Measurements from ENCODE around the gene AHCYL2.
"Not testable (repeated sequence)": the region's sequence is repeated elsewhere in the genome, so short reads cannot be mapped to it uniquely, and the experiment has no call there.

AHCYL2 gene

DNA sequence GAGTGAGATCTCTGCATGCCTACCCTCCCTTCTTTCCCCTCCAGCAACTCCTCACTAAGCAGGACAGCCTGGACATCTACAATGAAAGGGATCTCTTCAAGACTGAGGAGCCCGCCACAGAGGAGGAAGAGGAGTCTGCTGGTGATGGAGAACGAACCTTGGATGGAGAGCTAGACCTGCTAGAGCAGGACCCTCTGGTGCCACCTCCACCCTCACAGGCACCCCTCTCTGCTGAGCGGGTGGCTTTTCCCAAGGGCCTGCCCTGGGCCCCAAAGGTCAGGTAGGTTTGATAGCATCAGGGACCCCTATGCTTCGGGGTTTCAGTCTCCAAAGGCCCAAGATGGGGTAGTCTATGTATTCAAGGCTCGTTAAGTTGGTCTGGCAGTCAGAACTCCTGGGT, 233.3 kb downstream of the AHCYL2 start:
- no peak for DNase-seq

DNA sequence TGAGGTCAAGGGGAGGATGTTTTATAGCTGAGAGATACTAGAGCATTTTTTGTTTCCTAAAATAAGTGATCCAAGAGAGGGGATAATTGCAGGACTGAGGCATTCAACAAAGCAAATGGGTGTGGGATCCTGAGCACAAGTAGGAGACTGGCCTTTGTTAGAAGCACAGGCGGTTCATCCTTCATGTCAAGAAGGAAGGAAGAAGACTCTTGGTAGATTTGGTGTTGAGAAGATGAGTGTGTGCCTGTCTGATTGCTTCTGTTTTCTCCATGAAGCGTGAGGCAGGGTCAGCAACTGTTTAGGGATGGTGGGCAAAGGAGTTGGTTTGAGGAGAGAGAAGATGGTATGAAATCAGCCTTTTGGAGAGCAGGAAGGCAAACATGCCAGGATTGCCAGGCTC, 237.0 kb downstream of the AHCYL2 start:
- no peak for DNase-seq

DNA sequence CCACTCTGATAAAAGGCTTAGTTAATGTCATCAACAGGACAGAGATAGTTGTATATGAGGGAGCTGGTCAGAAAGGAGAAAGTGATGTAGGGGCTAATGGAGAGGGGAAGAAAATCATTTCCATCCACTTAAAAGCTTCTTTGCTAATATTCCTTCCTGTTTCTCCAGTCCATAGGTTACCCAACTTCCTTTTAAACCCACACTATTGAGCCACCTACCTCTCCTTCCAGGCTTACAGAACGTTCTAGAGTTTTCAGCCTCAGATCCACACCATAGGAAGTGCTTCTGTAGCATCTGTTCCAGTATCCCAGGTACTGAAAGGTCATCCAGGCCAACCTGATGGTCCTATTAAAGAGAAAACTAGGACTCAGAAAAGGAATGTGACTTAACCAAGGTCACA, 237.6 kb downstream of the AHCYL2 start:
- peak; percentile 65 to 72 for DNase-seq

DNA sequence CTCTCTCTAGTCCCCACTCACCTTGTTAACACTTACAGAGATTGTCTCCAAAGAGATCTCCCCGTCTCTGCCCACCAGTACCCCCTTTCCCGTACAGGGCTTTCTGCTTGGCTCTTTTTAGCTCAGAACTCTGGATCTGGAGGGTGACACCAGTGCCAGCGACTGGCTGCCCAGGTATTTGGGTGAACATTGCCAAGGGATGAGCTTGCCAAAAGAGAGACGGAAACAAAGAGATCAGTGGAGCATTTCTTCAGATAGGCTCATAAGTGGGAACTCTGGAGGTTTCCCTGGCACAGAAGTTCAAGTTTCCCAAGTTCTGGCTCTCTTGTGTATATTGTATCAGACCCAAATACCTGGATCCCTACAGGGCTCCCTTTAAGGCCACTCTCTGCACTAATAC, 239.4 kb downstream of the AHCYL2 start:
- DNase-seq: no peak

DNA sequence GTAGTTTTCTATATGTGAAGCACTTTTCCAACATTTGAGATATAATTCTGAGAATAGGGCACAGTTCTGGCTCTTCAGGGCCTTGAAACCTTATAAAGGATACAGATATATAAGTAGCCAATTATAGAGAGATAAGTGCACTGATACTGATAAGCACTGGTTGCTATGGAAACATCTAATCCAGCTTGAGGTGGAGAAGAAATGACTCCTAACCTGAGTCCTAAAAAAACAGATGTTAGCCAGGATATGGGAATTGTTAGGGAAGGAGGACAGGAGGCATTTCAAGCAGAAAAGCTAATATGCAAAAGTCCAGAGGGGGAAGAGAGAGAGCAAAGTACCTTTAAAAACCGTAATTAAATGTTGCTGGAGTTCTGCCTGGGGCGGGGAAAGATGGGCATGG, 240.2 kb downstream of the AHCYL2 start:
- DNase-seq: no peak

DNA sequence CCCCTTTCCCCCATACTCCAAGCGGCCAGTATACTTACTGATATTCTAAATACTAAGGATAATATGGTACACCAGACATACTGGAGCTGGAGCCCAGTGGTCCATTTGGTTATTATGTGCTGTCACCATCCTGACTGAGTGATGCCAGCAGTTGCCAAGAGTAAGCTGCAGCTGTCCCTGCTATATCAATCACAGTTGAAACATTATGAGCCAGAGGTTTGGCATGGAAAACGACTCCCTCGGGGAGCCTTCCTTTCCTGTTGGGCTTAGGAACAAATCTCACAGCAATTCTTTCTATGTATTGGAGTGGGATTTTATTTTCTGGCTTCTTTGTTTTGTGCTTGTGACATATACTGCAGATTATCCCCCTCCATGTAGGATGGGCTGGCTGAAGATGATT, 242.0 kb downstream of the AHCYL2 start:
- DNase-seq: no peak

DNA sequence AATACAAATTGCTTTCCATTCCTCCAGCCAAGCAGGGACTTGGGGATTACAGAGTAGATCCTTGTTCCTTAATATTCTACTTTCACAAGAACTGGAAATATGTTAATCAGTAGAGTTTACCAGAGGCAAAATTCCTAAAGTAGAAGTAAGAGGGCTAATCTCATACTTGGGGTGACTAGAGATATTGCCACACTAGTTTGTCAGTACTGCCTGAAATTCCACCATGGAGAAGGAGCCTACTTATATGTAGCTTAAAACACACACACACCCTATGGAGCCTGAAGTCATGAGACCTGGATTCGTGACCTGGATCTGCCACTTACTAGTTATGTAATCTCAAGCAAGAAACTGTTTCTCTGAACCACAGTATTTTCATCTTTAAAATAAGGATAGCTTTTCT, 243.3 kb downstream of the AHCYL2 start:
- DNase-seq: no peak

DNA sequence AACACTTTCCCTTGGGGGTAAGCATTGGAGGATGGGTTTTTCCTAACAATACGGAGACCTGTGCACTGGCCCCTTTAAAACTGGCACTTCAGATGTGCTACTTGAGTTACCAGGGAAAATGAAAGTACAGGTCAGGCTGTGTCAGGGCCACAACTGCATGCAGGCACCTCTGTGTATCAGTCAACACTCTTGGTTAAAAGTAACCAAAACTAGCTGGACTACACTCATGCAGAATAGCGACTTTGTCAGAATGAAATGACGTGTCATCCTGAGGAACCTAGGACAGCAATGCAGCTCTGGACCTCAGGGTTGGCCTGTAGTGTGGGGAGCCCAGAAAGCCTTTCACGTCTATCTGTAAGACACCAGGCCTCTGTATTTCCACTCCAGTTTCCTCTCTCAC, 243.7 kb downstream of the AHCYL2 start:
- DNase-seq: no peak

DNA sequence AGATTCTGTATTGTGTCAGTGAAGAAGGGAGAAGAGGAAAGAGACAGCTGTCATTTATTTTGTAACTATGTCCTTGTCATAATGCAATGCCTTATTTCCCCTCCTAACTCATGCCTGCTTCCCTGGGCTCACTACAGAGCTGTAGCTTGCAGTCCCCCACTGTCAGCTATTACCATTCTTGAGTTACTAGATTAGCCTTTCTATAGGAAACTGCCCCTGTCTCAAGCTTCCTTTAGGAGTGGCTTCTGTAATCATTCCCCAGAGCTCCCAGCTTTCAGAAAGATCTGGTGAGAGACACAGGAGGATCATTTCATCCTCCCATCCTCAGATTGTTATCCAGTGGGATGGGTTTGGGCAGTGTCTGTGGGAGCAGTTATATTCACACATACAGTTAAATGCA, 245.1 kb downstream of the AHCYL2 start:
- DNase-seq: no peak

DNA sequence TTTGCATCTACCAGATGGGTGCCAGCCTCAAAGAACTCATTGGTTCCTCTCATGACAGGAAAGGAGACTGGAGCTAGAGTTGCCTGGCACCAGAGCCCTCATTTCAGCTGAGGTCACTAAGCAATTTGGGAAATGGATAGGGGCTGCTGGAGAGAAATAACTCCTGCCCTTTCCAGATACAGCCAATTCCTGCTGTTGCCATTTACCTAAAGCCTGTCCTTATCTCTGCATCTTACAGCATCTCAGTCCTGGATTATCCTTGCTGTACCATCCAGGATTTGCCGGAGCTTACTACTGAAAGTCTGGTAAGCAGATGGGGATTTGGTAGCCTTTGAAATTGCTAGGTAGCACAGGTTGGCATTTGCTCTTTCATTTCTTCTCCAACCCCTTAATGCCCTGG, 245.6 kb downstream of the AHCYL2 start:
- no peak for DNase-seq

DNA sequence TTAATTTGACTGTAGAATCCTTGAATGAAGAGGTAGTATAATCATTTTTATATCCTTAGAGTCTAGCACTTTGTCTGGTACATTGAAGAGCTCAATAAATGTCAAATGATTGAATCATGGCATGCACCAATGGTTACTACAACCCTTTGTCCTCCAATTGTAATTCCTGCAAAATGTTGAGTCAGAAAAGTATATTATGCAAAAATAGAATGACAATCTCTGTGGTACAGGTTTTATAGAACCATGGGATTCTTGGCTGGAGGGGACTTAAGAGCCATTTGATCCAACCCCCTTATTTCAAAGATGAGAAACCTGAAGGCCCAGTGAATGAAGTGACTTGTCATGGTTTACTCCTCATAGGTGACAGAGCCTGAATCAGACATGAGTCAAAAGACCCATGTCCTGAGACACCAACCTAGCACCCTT, 246.6 kb downstream of the AHCYL2 start:
- DNase-seq: no peak

DNA sequence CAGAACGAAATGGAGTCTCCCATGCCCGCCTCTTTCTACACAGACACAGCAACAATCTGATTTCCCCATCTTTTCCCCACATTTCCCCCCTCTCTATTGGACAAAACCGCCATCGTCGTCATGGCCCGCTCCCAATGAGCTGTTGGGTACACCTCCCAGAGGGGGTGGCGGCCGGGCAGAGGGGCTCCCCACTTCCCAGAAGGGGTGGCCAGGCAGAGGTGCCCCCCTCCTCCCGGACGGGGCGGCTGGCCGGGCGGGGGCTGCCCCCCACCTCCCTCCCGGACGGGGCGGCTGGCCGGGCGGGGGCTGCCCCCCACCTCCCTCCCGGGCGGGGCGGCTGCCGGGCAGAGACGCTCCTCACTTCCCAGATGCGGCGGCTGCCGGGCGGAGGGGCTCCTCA, 251.1 kb downstream of the AHCYL2 start:
- not testable (repeated sequence) for DNase-seq

DNA sequence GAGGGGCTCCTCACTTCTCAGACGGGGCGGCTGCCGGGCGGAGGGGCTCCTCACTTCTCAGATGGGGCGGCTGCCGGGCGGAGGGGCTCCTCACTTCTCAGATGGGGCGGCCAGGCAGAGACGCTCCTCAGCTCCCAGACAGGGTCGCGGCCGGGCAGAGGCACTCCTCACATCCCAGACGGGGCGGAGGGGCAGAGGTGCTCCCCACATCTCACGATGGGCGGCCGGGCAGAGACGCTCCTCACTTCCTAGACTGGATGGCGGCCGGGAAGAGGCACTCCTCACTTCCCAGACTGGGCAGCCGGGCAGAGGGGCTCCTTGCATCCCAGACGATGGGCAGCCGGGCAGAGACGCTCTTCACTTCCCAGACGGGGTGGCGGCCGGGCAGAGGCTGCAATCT, 251.6 kb downstream of the AHCYL2 start:
- DNase-seq: not testable (repeated sequence)
